Calu3 (cell line): ENCODE data around the gene CDKN1A. TPM values are rescaled to one million over a fixed set of nuclear protein-coding genes. Genes with fewer than 3 reads are reported as not detected.
A peak's percentile ranks its signal among the peaks of the same experiment; 100 is the strongest.

Experiments
- Bru-seq: library from RNA; stranded (reverse); fragments of 400-500 nt; gene quantifications from one replicate; lab custom pipeline; 2021; lab: Mats Ljungman, UMichigan
- BruChase-seq, 2 experiments: library from RNA; stranded (reverse); fragments of 400-500 nt; gene quantifications; one replicate each; lab custom pipeline; 2021; lab: Mats Ljungman, UMichigan
- BruUV-seq: library from RNA; stranded (reverse); fragments of 400-500 nt; replicated peaks from 2 replicates; lab custom pipeline; 2021; lab: Mats Ljungman, UMichigan
- CTCF ChIA-PET: fragments of 300-600 bp; sonication (Branson Sonifier 250); formaldehyde crosslinking; loops from one replicate; lab custom pipeline; 2022; ENCODE audit warnings: antibody characterized with exemption; lab: Charles Lee
- DNase-seq: peaks from one replicate; pipeline ENCODE4 v3.0.0; 2022
- H3K27ac Mint-ChIP-seq: one replicate; pipeline ENCODE4 v1.8.0; 2022; ENCODE audit warnings: mixed read lengths; ENCODE audit not compliant: unreplicated experiment
- H3K27me3 Mint-ChIP-seq: one replicate; pipeline ENCODE4 v1.8.0; 2022; ENCODE audit warnings: mixed read lengths; ENCODE audit not compliant: unreplicated experiment
- H3K36me3 Mint-ChIP-seq: one replicate; pipeline ENCODE4 v1.8.0; 2022; ENCODE audit warnings: mild to moderate bottlenecking, moderate library complexity, mixed read lengths; ENCODE audit not compliant: insufficient read depth, unreplicated experiment
- H3K4me1 Mint-ChIP-seq: one replicate; pipeline ENCODE4 v1.8.0; 2022; ENCODE audit warnings: mild to moderate bottlenecking, low read depth, mixed read lengths; ENCODE audit not compliant: unreplicated experiment
- H3K4me3 Mint-ChIP-seq: one replicate; pipeline ENCODE4 v1.8.0; 2022; ENCODE audit warnings: mild to moderate bottlenecking, low read depth, moderate library complexity, mixed read lengths; ENCODE audit not compliant: unreplicated experiment
- H3K9me3 Mint-ChIP-seq: one replicate; pipeline ENCODE4 v1.8.0; 2022; ENCODE audit warnings: low read depth, mixed read lengths; ENCODE audit not compliant: unreplicated experiment
- CTCF ChIP-seq: fragments of 200-600 bp; IDR thresholded peaks from one replicate; pipeline ENCODE4 v1.8.0; 2022; ENCODE audit warnings: antibody characterized with exemption; ENCODE audit not compliant: unreplicated experiment
- intact Hi-C: fragments of 100-400 bp; cut with micrococcal nuclease; formaldehyde crosslinking; loops from one replicate; pipeline ENCODE4 v1.10.0; 2022; ENCODE audit not compliant: unreplicated experiment
- long read RNA-seq: library from polyadenylated mRNA; stranded (forward); transcript quantifications from one replicate; pipeline ENCODE4 v2.0.0, GENCODE V29; 2022
- total RNA-seq: library from RNA; stranded (reverse); gene quantifications from 2 replicates; pipeline ENCODE4 v1.2.3, GENCODE V29; 2022

The CDKN1A gene
- total RNA-seq (26.5 and 33.7 TPM in 2 replicates), Bru-seq, nascent RNA (percentile 63 among the genes with signal in this experiment), BruChase-seq, experiment 1, labeled RNA remaining after a 6-hour chase (percentile 63 among the genes with signal in this experiment), BruChase-seq, experiment 2, labeled RNA remaining after a 2-hour chase (percentile 84 among the genes with signal in this experiment)
- long read RNA-seq, transcript CDKN1A-201 (3 exons, 2,180 nt): major isoform, 65 of 78 reads
- long read RNA-seq, partial matches to known transcripts: 9 of 78 reads
- long read RNA-seq, other reads (novel, unspliced or antisense): 2 of 78 reads

GRCh38 chr6:36678488-36679042 lies at the start of gene CDKN1A:
CDKN1A (plus strand) TSS chr6:36678714; CDS start chr6:36684102, 5,388 bp downstream.
- CTCF ChIA-PET: interaction anchor here (0.5 to 1.1 kb wide), 7 partner anchors 12 to 78 kb away, joined by 3 to 4 read pairs (median 3); no protein-coding TSS in a partner anchor
- Mint-ChIP-seq H3K4me1 (peaks cover 65% of the 10 kb centered on the region), H3K27ac (peak within 1 kb of the TSS; percentile 85), H3K9me3 (no peaks in the 10 kb centered on the region), H3K36me3 (peaks cover 58% of the 10 kb centered on the region), H3K4me3 (peak within 1 kb of the TSS; percentile 99), H3K27me3 (no peaks in the 10 kb centered on the region)
- TF ChIP-seq CTCF: no peak
- no TSS peak for BruUV-seq
- DNase-seq: peak; percentile 96
- intact Hi-C loops: loop anchor here (2.0 kb wide), 1 partner anchor 56 kb away; no protein-coding TSS in a partner anchor

GRCh38 chr6:36629784-36630183 lies 48.7 kb upstream of the CDKN1A start:
- peaks cover 22% of the 10 kb centered on the region for H3K4me1 Mint-ChIP-seq
- no peak overlapping the region for H3K27ac Mint-ChIP-seq
- H3K9me3 Mint-ChIP-seq: no peaks in the 10 kb centered on the region
- CTCF ChIA-PET: interaction anchor here (0.6 to 1.4 kb wide), 2 partner anchors 16 to 49 kb away, joined by 3 to 4 read pairs; partner anchors contain the start of gene CDKN1A
- no peak overlapping the region for H3K4me3 Mint-ChIP-seq
- no peak for DNase-seq
- no TSS peak for BruUV-seq
- no peaks in the 10 kb centered on the region for H3K27me3 Mint-ChIP-seq
- H3K36me3 Mint-ChIP-seq: peaks cover 4% of the 10 kb centered on the region
- no peak for TF ChIP-seq CTCF
- intact Hi-C loops: no loop called here

GRCh38 chr6:36631326-36632011 lies 47.0 kb upstream of the CDKN1A start:
- DNase-seq: no peak
- Mint-ChIP-seq H3K4me1 (peaks cover 20% of the 10 kb centered on the region), H3K9me3 (no peaks in the 10 kb centered on the region), H3K27ac (no peak overlapping the region), H3K4me3 (no peak overlapping the region), H3K27me3 (no peaks in the 10 kb centered on the region), H3K36me3 (no peaks in the 10 kb centered on the region)
- intact Hi-C loops: no loop called here
- BruUV-seq: no TSS peak
- CTCF ChIA-PET: no interaction called here
- TF ChIP-seq CTCF: no peak

- no peak for DNase-seq
- H3K4me1 Mint-ChIP-seq: peaks cover 20% of the 10 kb centered on the region
- no peaks in the 10 kb centered on the region for H3K27me3 Mint-ChIP-seq
- no peaks in the 10 kb centered on the region for H3K9me3 Mint-ChIP-seq
- H3K4me3 Mint-ChIP-seq: no peak overlapping the region
- no TSS peak for BruUV-seq
- intact Hi-C loops: no loop called here
- CTCF ChIA-PET: interaction anchor here (0.8 kb wide), 1 partner anchor 58 kb away, joined by 3 read pairs; no protein-coding TSS in a partner anchor
- H3K27ac Mint-ChIP-seq: no peak overlapping the region
- no peaks in the 10 kb centered on the region for H3K36me3 Mint-ChIP-seq
- no peak for TF ChIP-seq CTCF
These were observed 45.1 kb upstream of the CDKN1A start for GRCh38 chr6:36633370-36633769.
